ENCODE measurements around the gene RAB11FIP4.
A peak's percentile ranks its signal among the peaks of the same experiment; 100 is the strongest.

RAB11FIP4 gene

GRCh38 chr17:31488264-31488981, 96.9 kb downstream of the RAB11FIP4 start:
- no peak for DNase-seq

- no peak for DNase-seq
These were observed 97.5 kb downstream of the RAB11FIP4 start for GRCh38 chr17:31488982-31489294.

DNA sequence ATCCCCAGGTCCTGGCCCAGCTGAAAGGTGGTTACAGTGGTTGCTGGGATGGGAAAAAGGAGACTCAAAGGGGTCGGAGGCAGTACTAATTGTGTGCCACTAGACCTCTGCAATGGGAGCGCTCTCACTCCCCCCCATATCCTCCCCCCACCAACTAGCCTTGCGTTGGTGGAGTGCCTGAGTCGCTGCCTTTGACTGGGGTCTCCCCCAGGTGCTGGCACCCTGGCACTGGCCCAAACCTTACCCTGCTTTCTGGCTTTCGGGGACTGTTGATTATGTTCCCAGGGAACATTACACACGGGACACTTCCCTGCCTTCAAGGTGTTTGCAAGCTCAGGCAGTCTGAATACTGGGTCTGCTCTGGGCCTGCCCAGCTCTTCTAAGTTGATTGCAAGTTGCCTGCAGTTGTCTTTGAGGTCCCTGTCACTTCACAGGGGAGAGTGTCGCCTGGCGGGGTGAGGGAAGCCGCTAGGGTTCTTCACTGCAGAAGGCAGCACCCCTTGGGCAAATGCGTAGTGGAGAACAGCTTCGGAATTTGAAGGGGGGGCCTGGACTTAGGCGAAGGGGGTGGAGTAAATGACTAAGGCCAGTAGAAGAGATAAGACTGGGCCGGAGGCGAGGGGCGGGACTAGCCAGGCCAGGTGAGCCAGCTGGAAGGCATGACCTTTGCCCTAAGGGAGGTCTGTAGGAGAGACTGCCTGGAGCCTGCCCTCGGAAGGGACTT, 98.0 kb downstream of the RAB11FIP4 start:
- no peak for DNase-seq

DNA sequence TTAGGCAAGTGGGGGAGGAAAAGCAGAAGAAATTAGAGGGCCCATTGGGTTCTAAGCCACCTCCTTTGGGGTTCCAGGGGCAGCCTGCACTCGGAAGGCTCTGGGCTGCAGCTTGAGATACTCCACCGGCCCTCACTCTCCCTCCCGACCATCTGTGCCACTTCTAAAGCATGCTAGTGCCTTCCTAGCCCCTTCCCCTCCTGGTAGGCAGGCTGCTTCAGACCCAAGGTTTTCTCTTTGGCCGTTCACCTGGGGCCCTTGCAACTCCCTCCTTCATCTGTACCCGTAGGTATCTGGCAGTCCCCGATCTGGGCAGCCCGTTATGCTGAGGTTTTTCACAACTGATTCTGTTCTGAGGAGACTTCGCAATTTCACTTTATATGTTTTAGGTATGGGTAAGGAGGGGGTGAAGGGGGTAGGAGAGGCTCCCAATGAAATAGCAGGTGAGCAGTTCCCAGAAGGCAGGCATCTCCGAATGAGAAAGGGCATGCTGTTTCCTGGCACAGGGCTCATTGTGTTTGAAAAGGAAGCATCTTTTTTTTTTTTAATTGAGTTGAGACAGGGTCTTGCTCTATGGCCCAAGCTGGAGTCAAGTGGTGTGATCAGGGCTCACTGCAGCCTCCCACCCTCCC, 98.7 kb downstream of the RAB11FIP4 start:
- no peak for DNase-seq

DNA sequence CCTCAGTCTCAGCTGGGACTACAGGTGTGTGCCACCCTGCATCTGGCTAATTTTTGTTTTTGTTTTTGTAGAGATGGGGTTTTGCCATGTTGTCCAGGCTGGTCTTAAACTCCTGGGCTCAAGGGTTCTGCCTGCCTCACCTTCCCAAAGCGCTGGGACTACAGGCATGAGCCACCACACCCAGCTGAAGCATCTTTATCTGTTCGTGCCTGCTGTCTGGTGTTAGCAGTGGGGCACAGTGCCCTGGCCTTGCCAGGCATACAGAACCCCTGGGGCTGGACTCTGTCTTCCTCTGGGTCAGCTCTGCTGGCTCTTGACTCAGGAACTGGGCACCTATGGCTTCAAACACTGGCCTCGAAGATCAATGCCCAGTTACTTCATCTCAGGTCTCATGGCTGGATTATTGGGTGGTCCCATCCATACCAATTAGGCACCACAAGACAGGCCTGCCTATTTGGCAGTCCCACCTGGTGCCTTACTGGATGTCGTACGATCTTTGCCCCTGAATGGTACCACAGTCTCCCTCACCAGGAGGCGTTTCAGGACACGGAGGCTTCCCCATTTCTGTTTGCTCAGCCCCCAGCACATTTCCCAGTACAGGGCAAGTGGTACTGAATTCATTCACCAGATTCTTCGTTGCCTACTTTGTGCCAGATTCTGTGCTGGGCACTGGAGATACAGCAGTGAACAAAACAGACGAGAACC, 99.3 kb downstream of the RAB11FIP4 start:
- no peak for DNase-seq

DNA sequence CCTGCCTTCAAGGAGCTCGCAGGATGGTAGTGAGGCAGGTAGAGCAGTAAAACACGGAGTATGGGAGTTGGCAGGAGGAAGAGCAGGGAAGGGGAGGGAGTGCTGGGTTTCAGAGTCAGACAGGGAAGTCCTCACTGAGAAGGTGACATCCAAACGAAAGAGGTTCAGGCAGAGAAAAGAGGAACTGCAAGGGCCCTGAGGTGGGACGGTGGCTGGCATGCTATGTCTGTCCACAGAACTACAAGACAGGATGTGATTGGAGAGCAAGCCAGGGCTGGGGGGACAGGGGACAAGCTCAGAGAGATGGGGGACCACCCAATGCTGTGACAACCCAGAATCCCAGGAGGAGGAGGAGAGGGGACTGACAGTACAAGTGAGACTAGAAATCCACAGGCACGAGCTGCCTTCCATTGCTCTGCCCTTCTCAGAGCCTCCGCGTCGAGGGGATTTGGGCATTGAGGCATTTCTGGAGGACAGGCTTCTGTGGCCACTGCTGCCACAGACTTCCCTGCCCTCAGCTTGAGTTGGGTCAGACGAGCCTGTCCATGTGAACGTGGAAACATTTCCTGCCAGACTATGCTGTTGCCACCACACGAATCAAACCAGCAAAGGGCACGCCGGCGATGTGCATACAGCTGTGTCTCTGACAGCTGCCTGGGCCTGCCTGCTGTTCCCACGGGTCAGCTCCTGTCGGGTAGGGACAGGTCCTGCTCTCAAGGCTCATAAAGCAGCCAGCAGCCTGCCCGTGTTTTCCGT, 100.1 kb downstream of the RAB11FIP4 start:
- no peak for DNase-seq

- no peak for DNase-seq
These were observed 100.7 kb downstream of the RAB11FIP4 start for GRCh38 chr17:31492206-31492605.

- DNase-seq: no peak
These were observed 101.6 kb downstream of the RAB11FIP4 start for GRCh38 chr17:31492880-31493655.

DNA sequence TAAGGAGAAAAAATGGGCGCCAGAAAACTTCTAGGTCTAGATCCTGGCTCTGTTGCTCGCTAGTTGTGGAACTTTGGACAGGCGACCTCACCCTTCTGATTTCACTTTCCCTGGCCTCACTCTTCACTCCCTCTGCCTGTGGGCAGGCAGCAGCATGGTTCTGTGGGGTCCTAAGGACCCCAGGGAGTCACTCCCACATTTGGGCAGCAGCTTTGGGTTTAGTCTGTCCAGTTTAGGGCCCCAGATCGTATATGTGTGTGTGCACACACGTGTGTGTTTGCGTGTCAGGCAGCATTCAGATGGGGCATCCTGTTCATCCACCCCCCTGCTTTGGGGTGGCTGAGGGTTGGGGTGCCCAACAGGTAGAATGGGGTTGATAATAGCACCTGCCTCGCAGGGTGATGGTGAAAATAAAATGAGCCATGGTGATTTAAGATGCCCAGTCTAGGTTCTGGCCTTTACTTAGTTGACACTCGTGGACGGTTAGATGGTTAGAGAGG, 102.2 kb downstream of the RAB11FIP4 start:
- DNase-seq: no peak

DNA sequence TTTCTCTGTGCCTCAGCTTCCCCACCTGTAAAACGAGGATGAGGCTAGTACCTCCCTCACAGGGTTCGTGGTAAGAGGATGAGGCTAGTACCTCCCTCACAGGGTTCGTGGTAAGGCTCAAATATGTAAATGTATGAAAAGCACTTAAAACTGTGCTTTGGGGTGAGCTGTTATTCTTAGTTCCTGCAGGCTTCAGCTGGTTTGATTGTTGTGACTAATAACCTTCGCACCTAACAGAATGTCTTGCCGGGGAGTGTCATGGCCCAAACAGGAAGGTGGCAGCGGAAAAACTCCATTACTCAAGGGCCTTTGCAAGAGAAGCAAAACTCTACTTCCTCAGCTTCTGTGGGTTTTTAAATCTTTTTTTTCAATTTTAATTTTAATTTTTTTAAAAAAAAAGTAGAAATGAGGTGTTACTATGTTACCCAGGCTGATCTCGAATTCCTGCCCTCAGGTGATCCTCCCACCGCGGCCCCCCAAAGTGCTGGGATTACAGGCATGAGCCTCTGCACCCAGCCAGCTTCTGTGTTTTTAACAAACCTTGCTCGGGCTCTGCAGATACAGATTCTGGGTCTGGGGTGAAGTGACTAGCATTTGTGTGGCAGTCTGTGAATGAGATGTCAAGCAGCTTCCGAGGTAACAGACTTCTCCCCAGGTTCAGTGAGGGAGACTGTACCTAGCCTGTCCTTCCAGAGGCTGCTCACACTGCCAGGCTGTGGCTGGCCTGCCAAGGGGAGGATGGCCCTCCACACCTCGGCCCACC, 103.0 kb downstream of the RAB11FIP4 start:
- no peak for DNase-seq

GRCh38 chr17:31495022-31495885, 103.8 kb downstream of the RAB11FIP4 start:
- peak; percentile 24 for DNase-seq

DNA sequence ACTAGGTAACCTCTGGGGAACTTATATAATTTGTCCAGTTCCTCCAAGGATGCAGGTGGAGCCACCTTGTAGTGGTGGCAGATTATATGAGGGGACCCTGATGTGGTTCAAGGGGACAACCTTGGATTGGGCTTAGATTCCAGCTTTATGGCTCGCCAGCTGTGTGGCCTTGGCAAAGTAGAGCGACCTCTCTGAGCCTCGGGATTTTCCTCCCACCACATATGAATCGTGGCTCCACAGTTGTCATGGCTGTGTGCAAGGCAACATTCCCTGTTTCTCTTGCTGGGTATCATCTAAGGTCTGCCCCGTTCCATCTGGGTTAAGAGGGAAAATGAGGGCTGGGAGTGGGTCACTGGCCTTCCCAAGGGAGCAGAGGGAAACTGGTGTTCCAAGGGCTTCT, 104.6 kb downstream of the RAB11FIP4 start:
- no peak for DNase-seq

GRCh38 chr17:31496601-31497000, 105.1 kb downstream of the RAB11FIP4 start:
- no peak for DNase-seq

- DNase-seq: no peak
These were observed 106.0 kb downstream of the RAB11FIP4 start for GRCh38 chr17:31497431-31497830.

GRCh38 chr17:31497994-31498826, 106.7 kb downstream of the RAB11FIP4 start:
- no peak for DNase-seq

DNA sequence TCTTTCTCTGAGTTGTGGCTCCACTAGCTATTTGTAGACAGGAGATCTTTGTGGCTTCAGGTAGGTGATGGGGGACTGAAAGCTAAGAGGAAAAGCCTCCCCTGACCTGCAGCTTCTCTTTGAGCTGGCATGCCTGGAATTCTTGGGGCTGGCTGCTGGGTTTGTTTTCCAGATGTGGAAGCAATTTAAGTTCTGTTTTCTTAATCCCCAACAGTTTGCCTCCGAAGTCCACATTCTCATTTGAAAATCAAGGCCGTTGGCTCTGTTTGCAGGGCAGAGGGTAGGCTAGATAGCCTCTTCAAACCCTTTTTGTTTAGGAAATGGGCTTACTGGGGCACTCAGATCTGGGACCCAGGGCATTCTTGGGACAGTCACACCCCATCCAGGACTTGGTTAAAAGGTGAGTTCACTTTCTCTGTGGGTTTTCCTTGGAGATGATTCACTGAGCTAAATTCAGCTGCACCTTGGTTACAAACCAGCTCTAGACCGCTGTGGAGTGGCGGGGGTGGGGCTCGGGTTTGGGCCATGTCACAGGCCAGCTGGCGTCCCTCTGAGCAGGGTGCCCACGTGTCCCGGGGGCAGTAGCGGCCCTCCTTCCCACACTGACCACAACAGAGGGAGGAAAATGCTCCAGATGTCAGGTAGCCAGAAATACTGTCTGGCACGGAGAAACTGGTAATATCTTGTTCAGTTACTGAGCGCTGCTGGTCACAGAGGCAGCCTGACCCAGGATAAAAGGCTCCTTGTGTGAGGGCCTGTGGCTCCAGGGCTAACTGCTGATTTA, 108.5 kb downstream of the RAB11FIP4 start:
- no peak for DNase-seq

DNA sequence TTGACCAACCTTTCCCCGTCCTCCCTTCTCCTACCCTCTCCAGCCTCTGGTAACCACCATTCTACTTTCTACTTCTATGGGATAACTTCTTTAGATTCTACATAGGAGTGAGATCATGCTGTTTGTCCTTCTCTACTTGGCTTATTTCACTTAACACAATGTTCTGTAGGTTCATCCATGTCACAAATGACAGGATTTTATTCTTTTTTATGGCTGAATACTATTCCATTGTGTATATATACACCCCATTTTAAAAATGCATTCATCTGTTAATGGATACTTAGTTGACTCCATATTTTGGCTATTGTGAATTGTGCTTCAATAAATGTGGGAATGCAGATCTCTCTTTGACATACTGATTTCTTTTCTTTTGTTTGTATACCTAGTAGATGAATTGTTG, 115.0 kb downstream of the RAB11FIP4 start:
- no peak for DNase-seq

Data from fibroblast of skin of abdomen (primary cell).